GM20000 (cell line): Measurements from ENCODE around the gene ANKRD11.
"Not testable (repeated sequence)": the region's sequence is repeated elsewhere in the genome, so short reads cannot be mapped to it uniquely, and the experiment has no call there.

Experiments
- DNase-seq: peaks from one replicate; pipeline ENCODE4 v3.0.0; 2012; ENCODE audit warnings: low spot score
- CTCF ChIP-seq: IDR thresholded peaks from 2 replicates; pipeline ENCODE4 v1.5.1; 2012; ENCODE audit warnings: mild to moderate bottlenecking, control low read depth; ENCODE audit errors: extremely low read depth, missing control alignments

The ANKRD11 gene

GRCh38 chr16:89423681-89424260 lies 66.6 kb downstream of the ANKRD11 start:
- no peak for DNase-seq
- no peak for TF ChIP-seq CTCF

GRCh38 chr16:89422905-89423630 lies 67.3 kb downstream of the ANKRD11 start:
- TF ChIP-seq CTCF = no peak
- peak; percentile 64 for DNase-seq

- peak; percentile 75 for DNase-seq
- no peak for TF ChIP-seq CTCF
Observed at GRCh38 chr16:89422527-89422904, 67.8 kb downstream of the ANKRD11 start.

GRCh38 chr16:89421300-89421699 lies 69.1 kb downstream of the ANKRD11 start:
- not testable (repeated sequence) for DNase-seq

GRCh38 chr16:89420204-89420603 lies 70.2 kb downstream of the ANKRD11 start:
- no peak for TF ChIP-seq CTCF
- DNase-seq = no peak

GRCh38 chr16:89418352-89418751 lies 72.0 kb downstream of the ANKRD11 start:
- no peak for DNase-seq
- TF ChIP-seq CTCF = no peak

- no peak for DNase-seq
- TF ChIP-seq CTCF = no peak
Observed at GRCh38 chr16:89417352-89417751, 73.0 kb downstream of the ANKRD11 start.
